Uterus (tissue), 4 donors: ENCODE results near the gene RAB11FIP4. TPM values are rescaled to one million over a fixed set of nuclear protein-coding genes. Genes with fewer than 3 reads are reported as not detected.
A peak's percentile ranks its signal among the peaks of the same experiment; 100 is the strongest.

Experiments used
- DNase-seq, 2 donors: peaks; one replicate each; pipeline ENCODE4 v3.0.0-alpha.2; 2019 to 2020
- H3K27ac ChIP-seq, 2 donors: fragments of 200-600 bp; sonication (generic); 1 replicate in 1 of 2; 2 replicates in 1 of 2; pipeline ENCODE4 v1.5.1; 2016 to 2018
- H3K27me3 ChIP-seq, 2 donors: fragments of 200-600 bp; sonication (generic); one replicate each; pipeline ENCODE4 v1.5.1; 2018 to 2019; ENCODE audit warnings: control low read depth in 1 of 2
- H3K36me3 ChIP-seq, 2 donors: fragments of 200-600 bp; sonication (generic); one replicate each; pipeline ENCODE4 v1.5.1; 2019; ENCODE audit warnings: control low read depth in 1 of 2
- H3K4me1 ChIP-seq, 2 donors: fragments of 200-600 bp; sonication (generic); one replicate each; pipeline ENCODE4 v1.5.1; 2018 to 2019; ENCODE audit warnings: control low read depth in 1 of 2
- H3K4me3 ChIP-seq, 2 donors: fragments of 200-600 bp; sonication (generic); 1 replicate in 1 of 2; 2 replicates in 1 of 2; pipeline ENCODE4 v1.5.1; 2018 to 2019; ENCODE audit warnings: mild to moderate bottlenecking in 1 of 2
- H3K9me3 ChIP-seq, 2 donors: fragments of 200-600 bp; sonication (generic); one replicate each; pipeline ENCODE4 v1.5.1; 2019; ENCODE audit warnings: control low read depth in 1 of 2
- POLR2A ChIP-seq, 2 donors: fragments of 450-650 bp; IDR thresholded peaks; one replicate each; pipeline ENCODE4 v1.6.1; 2016; ENCODE audit warnings: antibody characterized with exemption in 2 of 2, mild to moderate bottlenecking in 1 of 2, moderate library complexity in 1 of 2
- intact Hi-C: fragments of 100-400 bp; cut with DNase I; formaldehyde crosslinking; loops from one replicate; pipeline ENCODE4 v1.15.1; 2023; ENCODE audit warnings: low total_unique reads
- total RNA-seq, 4 donors: library from RNA; depleted of rRNA in 3 of 4; stranded (reverse); fragments of >200 nt in 3 of 4; gene quantifications; one replicate each; pipeline versions ENCODE4 v1.1.0 to v1.2.4, GENCODE V29; 2014 to 2023
- TF ChIP-seq, protein P1 (sequence below), 4 experiments: fragments of 200-600 bp in 2 of 4; fragments of 450-650 bp in 2 of 4; sonication (generic) in 2 of 4; IDR thresholded peaks; one replicate each; pipeline ENCODE4 v1.5.1; 2016 to 2019; ENCODE audit warnings: antibody characterized with exemption in 4 of 4, mild to moderate bottlenecking in 2 of 4, moderate library complexity in 1 of 4
- donor health status: DM: yes; HTN: yes; CAD: no.

The RAB11FIP4 gene
- total RNA-seq, 4 donors from 2014 or later = 7.2 to 12.0 TPM; not detected in 2

DNA sequence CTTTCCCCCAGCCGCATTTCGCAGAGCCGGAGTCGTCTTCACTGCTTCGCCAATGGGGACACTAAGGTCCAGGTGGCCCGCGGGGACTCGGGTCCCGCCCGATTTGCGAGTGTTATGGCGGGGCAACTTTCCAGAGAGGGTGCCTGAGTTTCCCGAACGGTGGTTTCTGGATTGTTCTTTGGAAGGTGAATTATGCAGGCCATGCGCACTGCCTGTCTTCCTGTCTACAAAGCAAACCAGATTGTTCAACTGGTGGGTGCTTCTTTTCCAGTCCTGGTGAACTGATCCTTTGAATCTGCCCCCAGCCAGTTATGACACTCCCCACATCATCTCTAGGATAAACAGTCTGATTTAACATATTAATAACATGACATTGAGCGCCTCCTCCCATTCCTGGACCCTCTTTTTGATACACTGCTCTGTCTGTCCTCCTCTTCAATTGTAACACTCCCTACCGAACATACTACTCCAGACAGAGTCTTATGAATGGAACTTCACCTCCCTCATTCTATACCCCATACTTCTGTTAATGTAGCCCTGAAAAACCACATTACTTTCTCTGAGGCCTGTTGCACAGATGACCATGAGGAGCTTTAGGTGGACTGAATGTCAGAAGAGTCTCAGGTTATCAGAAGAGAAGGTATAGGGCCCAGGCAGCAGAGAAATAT is 159.0 kb downstream of the RAB11FIP4 start:
- no peaks in the 10 kb centered on the region for H3K9me3 ChIP-seq
- H3K27me3 ChIP-seq = no peaks in the 10 kb centered on the region
- intact Hi-C loops = no loop called here
- peak overlapping the region; percentile 90 to 93 for H3K27ac ChIP-seq
- TF ChIP-seq, protein P1, sequence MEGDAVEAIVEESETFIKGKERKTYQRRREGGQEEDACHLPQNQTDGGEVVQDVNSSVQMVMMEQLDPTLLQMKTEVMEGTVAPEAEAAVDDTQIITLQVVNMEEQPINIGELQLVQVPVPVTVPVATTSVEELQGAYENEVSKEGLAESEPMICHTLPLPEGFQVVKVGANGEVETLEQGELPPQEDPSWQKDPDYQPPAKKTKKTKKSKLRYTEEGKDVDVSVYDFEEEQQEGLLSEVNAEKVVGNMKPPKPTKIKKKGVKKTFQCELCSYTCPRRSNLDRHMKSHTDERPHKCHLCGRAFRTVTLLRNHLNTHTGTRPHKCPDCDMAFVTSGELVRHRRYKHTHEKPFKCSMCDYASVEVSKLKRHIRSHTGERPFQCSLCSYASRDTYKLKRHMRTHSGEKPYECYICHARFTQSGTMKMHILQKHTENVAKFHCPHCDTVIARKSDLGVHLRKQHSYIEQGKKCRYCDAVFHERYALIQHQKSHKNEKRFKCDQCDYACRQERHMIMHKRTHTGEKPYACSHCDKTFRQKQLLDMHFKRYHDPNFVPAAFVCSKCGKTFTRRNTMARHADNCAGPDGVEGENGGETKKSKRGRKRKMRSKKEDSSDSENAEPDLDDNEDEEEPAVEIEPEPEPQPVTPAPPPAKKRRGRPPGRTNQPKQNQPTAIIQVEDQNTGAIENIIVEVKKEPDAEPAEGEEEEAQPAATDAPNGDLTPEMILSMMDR (IDR thresholded peaks at IDR 0.05) = no peak
- no peak for TF ChIP-seq POLR2A (IDR thresholded peaks at IDR 0.05)
- no peak for DNase-seq
- H3K4me3 ChIP-seq = peak overlapping the region; percentile 77 to 86
- no peaks in the 10 kb centered on the region for H3K4me1 ChIP-seq
- no peaks in the 10 kb centered on the region for H3K36me3 ChIP-seq

DNA sequence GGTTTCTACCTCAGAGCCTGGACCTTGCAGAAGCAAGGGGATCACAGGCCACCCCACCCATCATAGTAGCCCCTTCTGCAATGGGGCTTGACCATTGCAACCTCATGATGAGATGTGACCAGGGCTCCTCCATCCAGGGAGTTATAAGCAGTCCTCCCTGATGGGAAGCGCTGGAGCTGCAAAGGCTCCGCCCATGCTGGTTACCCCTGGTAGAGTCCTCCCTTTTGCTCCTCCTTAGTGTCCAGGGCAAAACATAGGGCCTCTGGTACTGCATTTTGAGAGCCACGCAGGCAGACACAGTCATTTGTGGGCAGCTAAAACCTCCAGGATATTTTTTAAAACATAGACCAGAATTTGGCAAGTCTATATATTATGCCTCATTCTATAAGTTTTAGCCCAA is 161.1 kb downstream of the RAB11FIP4 start:
- Histone ChIP-seq H3K27ac (no peak overlapping the region), H3K4me1 (no peaks in the 10 kb centered on the region), H3K27me3 (no peaks in the 10 kb centered on the region), H3K9me3 (no peaks in the 10 kb centered on the region), H3K36me3 (no peaks in the 10 kb centered on the region), H3K4me3 (no peak overlapping the region)
- DNase-seq = no peak
- intact Hi-C loops = no loop called here
- TF ChIP-seq, protein P1 (IDR thresholded peaks at IDR 0.05) = no peak
- TF ChIP-seq POLR2A (IDR thresholded peaks at IDR 0.05) = no peak

DNA sequence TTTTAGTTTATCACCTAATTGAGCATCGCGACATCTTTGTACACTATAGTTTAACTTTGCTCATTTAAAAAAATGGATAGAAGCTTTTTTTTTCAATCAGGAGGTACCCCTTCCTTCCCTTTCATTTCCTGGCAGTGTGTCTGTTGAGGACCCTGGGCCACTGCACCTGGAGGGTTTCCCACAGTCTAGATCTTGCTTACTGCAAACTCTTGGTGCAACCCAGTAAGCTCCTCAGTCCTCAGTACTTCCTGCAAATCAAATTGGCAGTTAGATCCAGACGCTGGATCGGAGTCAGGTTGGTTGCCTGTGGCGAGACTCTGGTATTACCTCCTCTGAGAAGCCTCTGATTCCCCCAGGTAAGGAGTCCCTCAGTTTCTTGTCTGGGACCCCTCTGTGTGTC is 162.0 kb downstream of the RAB11FIP4 start:
- Histone ChIP-seq H3K4me1 (no peaks in the 10 kb centered on the region), H3K27ac (no peak overlapping the region), H3K36me3 (no peaks in the 10 kb centered on the region), H3K9me3 (no peaks in the 10 kb centered on the region), H3K4me3 (no peak overlapping the region), H3K27me3 (no peaks in the 10 kb centered on the region)
- DNase-seq = no peak
- TF ChIP-seq, protein P1 (IDR thresholded peaks at IDR 0.05) = no peak
- no peak for TF ChIP-seq POLR2A (IDR thresholded peaks at IDR 0.05)
- intact Hi-C loops = no loop called here

DNA sequence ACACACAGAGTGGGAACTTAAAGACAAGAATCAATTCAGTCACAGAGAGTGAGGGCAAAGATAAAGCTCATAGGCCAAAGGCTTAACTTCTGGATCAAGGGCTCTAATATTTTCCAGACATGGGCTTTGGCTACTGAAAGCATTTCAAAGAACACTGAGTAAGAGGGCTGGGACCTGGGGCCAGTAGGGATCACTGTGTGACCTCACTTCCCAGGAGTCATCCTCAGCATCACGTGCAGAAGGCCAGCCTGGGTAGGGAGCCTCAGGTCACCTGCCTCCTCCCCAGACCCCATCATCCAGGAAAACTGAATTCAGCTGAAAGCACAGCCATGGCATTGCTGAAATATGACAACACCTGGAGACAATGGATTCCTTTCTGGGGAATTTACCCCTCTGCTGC is 163.5 kb downstream of the RAB11FIP4 start:
- DNase-seq = no peak
- H3K27me3 ChIP-seq = no peaks in the 10 kb centered on the region
- intact Hi-C loops = loop anchor here (5.0 kb wide), 1 partner anchor 287 kb away; no protein-coding TSS in a partner anchor
- no peak overlapping the region for H3K4me3 ChIP-seq
- no peak for TF ChIP-seq POLR2A (IDR thresholded peaks at IDR 0.05)
- TF ChIP-seq, protein P1 (IDR thresholded peaks at IDR 0.05) = no peak
- no peaks in the 10 kb centered on the region for H3K4me1 ChIP-seq
- no peaks in the 10 kb centered on the region for H3K9me3 ChIP-seq
- H3K36me3 ChIP-seq = no peaks in the 10 kb centered on the region
- H3K27ac ChIP-seq = no peak overlapping the region

DNA sequence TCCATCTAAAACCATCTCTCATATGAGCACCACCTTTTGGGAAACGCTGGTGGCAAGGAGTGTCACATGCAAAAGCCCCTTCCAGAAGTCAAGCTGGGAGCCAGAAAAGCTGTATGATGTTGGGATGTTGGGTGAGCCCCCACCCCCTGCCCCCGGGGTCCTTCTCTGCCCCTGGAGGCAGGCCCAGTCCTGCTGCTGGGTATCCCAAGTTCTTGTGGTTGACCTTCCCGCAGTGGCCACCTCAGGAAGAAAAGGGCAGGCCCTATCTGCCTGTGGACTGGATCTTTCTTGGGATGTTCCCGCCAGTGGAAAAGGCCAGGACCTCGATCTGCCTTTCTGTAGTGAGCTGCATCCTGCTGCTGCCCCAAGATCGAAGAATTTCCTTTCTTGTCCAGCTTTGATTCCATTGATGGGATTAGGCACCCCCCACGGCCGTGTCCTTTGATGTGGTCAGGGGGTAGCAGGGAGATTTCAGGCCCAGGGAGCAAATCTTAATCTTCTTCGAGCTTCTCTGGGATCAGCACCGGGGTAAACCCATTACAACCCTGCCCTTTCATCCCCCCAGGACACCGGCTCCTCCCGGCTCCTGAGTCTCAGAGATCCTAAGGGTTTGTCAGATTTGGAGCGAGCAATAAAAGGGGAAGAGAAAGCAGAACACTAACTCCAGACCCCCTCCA is 165.6 kb downstream of the RAB11FIP4 start:
- TF ChIP-seq POLR2A (IDR thresholded peaks at IDR 0.05) = no peak
- TF ChIP-seq, protein P1 (IDR thresholded peaks at IDR 0.05) = no peak
- Histone ChIP-seq H3K4me3 (no peak overlapping the region), H3K27me3 (no peaks in the 10 kb centered on the region), H3K27ac (no peak overlapping the region), H3K4me1 (no peaks in the 10 kb centered on the region), H3K36me3 (no peaks in the 10 kb centered on the region), H3K9me3 (no peaks in the 10 kb centered on the region)
- intact Hi-C loops = loop anchor here (5.0 kb wide), 1 partner anchor 285 kb away; no protein-coding TSS in a partner anchor
- DNase-seq = no peak
